K562 (cell line): ENCODE data around the gene OTOG. TPM values are rescaled to one million over a fixed set of nuclear protein-coding genes. Genes with fewer than 3 reads are reported as not detected.

Experiments used
- FOXK1 ChIP-seq: sonication (generic); formaldehyde crosslinking; IDR thresholded peaks from 2 replicates; pipeline ENCODE4 v1.8.0; 2022; ENCODE audit warnings: missing genetic modification reagents, mild to moderate bottlenecking, borderline replicate concordance
- POLR3A ChIP-seq: IDR thresholded peaks from 2 replicates; pipeline ENCODE4 v1.6.1; 2011; ENCODE audit warnings: borderline replicate concordance, mild to moderate bottlenecking, moderate library complexity; ENCODE audit not compliant: insufficient read length, insufficient read depth; ENCODE audit errors: extremely low read depth
- STAT5A ChIP-seq: IDR thresholded peaks from 2 replicates; pipeline ENCODE4 v1.6.1; 2012; ENCODE audit warnings: low read length, inconsistent platforms, borderline replicate concordance
- ZNF134 ChIP-seq: fragments of 250-450 bp; sonication (Bioruptor Pico); conservative IDR thresholded peaks from 2 replicates; pipeline ENCODE4 v1.4.0; 2020
- ZNF143 ChIP-seq: sonication (generic); formaldehyde crosslinking; IDR thresholded peaks from 2 replicates; pipeline ENCODE4 v1.9.0; 2022; ENCODE audit warnings: mild to moderate bottlenecking, missing genetic modification reagents
- polyA plus RNA-seq, 8 experiments: library from polyadenylated mRNA; depleted of rRNA in 4 of 8; stranded (reverse) in 5 of 8; unstranded in 3 of 8; fragments of >200 nt; fragmentation: Nextera tagmentation in 2 of 8; fragmentation: Illumina TruSeq in 1 of 8; extraction: Ambion mirVana in 2 of 8; extraction: Trizol in 1 of 8; gene quantifications; 2 replicates each; pipeline versions ENCODE4 v1.2.1 to v1.2.3, GENCODE V29; 2011 to 2014; ENCODE audit warnings: inconsistent platforms in 1 of 8, missing spikeins in 1 of 8
- total RNA-seq, 7 experiments: library from RNA; depleted of rRNA in 6 of 7; stranded (reverse); fragments of >200 nt in 6 of 7; fragmentation: Illumina TruSeq in 2 of 7; extraction: Trizol in 2 of 7; gene quantifications; 2 replicates each; pipeline versions ENCODE4 v1.2.1 to v1.2.3, GENCODE V29; 2011 to 2021; ENCODE audit warnings: low replicate concordance in 1 of 7
- TF ChIP-seq, protein P1 (sequence below): fragments of 200-800 bp; sonication (Bioruptor generic); IDR thresholded peaks from 2 replicates; pipeline ENCODE4 v1.6.1; 2017; ENCODE audit warnings: missing genetic modification characterization, missing compliant biosample characterization
- TF ChIP-seq, protein P2 (sequence below): fragments of 250-450 bp; sonication (Bioruptor Pico); IDR thresholded peaks from 2 replicates; pipeline ENCODE4 v1.5.0; 2021
- TF ChIP-seq, protein P3 (sequence below): fragments of 450-650 bp; IDR thresholded peaks from 2 replicates; pipeline ENCODE4 v1.7.0; 2016; ENCODE audit warnings: borderline replicate concordance

The OTOG gene
- total and polyA plus RNA-seq, 9 of the 15 experiments (the other 6 are each of a cell fraction or from before 2014, with no cell fraction given) = not detected

DNA sequence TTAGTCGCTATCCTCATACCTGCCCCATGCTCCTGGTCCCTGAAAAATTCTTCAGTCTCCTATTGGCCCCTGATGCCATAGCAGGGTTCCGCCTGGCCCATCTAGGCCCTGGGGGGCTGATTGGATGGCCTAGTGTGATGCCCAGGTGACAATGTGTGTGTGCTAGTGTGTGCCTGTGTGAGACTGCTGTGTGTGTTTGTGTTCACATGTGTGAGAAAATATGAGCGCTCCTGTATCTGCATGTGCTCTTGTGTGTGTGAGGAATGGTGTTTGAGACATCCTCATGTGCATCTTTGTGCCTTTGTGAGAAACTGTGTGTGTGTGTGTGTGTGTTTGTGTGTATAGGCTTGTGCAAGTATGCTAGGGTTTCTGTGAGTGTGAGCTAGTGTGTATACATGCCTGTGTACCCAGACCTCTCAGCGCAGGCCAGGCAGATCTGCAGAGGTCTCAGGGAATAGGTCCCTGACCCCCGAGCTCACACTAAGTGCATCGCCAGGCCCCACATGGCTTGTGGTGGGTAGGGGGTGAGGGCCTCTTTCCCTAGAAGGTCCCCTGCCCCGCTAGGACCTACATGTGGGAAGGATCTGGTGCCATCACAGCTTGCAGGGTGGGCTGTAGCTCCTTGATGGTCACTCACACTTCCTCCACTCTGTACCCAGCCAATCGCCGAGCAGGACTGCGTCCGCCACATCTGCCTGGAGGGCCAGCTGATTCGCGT is 64.6 kb downstream of the OTOG start (continued):
- TF ChIP-seq, protein P1, sequence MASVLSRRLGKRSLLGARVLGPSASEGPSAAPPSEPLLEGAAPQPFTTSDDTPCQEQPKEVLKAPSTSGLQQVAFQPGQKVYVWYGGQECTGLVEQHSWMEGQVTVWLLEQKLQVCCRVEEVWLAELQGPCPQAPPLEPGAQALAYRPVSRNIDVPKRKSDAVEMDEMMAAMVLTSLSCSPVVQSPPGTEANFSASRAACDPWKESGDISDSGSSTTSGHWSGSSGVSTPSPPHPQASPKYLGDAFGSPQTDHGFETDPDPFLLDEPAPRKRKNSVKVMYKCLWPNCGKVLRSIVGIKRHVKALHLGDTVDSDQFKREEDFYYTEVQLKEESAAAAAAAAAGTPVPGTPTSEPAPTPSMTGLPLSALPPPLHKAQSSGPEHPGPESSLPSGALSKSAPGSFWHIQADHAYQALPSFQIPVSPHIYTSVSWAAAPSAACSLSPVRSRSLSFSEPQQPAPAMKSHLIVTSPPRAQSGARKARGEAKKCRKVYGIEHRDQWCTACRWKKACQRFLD (CRISPR knock-in tag) = no peak
- TF ChIP-seq ZNF134 (no peak), STAT5A (no peak), ZNF143 (no peak), POLR3A (no peak), FOXK1 (CRISPR knock-in tag) (no peak)
- TF ChIP-seq, protein P2, sequence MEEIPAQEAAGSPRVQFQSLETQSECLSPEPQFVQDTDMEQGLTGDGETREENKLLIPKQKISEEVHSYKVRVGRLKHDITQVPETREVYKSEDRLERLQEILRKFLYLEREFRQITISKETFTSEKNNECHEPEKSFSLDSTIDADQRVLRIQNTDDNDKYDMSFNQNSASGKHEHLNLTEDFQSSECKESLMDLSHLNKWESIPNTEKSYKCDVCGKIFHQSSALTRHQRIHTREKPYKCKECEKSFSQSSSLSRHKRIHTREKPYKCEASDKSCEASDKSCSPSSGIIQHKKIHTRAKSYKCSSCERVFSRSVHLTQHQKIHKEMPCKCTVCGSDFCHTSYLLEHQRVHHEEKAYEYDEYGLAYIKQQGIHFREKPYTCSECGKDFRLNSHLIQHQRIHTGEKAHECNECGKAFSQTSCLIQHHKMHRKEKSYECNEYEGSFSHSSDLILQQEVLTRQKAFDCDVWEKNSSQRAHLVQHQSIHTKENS = no peak
- TF ChIP-seq, protein P3, sequence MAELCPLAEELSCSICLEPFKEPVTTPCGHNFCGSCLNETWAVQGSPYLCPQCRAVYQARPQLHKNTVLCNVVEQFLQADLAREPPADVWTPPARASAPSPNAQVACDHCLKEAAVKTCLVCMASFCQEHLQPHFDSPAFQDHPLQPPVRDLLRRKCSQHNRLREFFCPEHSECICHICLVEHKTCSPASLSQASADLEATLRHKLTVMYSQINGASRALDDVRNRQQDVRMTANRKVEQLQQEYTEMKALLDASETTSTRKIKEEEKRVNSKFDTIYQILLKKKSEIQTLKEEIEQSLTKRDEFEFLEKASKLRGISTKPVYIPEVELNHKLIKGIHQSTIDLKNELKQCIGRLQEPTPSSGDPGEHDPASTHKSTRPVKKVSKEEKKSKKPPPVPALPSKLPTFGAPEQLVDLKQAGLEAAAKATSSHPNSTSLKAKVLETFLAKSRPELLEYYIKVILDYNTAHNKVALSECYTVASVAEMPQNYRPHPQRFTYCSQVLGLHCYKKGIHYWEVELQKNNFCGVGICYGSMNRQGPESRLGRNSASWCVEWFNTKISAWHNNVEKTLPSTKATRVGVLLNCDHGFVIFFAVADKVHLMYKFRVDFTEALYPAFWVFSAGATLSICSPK = no peak
